Skeletal muscle satellite cell (primary cell): ENCODE measurements around the gene GJD4. TPM values are rescaled to one million over a fixed set of nuclear protein-coding genes. Genes with fewer than 3 reads are reported as not detected.

ENCODE experiments used
- H3K27me3 ChIP-seq: 2 replicates; pipeline ENCODE4 v1.7.0; 2013; ENCODE audit warnings: low read length; ENCODE audit not compliant: control insufficient read depth, insufficient read depth
- H3K36me3 ChIP-seq: 2 replicates; pipeline ENCODE4 v1.7.0; 2013; ENCODE audit warnings: mild to moderate bottlenecking, control low read depth, low read length; ENCODE audit not compliant: insufficient read depth
- H3K4me1 ChIP-seq: 2 replicates; pipeline ENCODE4 v1.7.0; 2013; ENCODE audit warnings: low read length; ENCODE audit not compliant: control insufficient read depth, insufficient read depth
- H3K4me2 ChIP-seq: 2 replicates; pipeline ENCODE4 v1.7.0; 2013; ENCODE audit warnings: mild to moderate bottlenecking, low read length
- H3K4me3 ChIP-seq: 2 replicates; pipeline ENCODE4 v1.7.0; 2013; ENCODE audit warnings: low read length
- H3K9ac ChIP-seq: 2 replicates; pipeline ENCODE4 v1.7.0; 2013; ENCODE audit warnings: mild to moderate bottlenecking, low read depth, low read length, moderate library complexity
- H3K9me3 ChIP-seq: replicated peaks from 2 replicates; pipeline ENCODE4 v1.7.0; 2013; ENCODE audit warnings: mild to moderate bottlenecking, control low read depth, low read length
- total RNA-seq: library from RNA; depleted of rRNA; stranded (reverse); fragments of >200 nt; gene quantifications from 2 replicates; pipeline ENCODE4 v1.2.3, GENCODE V29; 2012; rRNA removed

The GJD4 gene
- 0.22 TPM in 1 of 2 replicates, not detected in the other for total RNA-seq

GRCh38 chr10:35605191-35605590 is at the start of gene GJD4:
Gene GJD4 (plus strand): TSS chr10:35605341. CDS start chr10:35605568, 227 bp downstream.
- Histone ChIP-seq H3K9me3 (no peaks in the 10 kb centered on the region), H3K4me2 (no peak within 1 kb of the TSS), H3K4me1 (peaks cover 15% of the 10 kb centered on the region), H3K9ac (no peak within 1 kb of the TSS), H3K4me3 (no peak within 1 kb of the TSS), H3K27me3 (peaks cover 61% of the 10 kb centered on the region), H3K36me3 (no peaks in the 10 kb centered on the region)

- no peak overlapping the region for H3K4me2 ChIP-seq
- H3K36me3 ChIP-seq: peaks cover 26% of the 10 kb centered on the region
- H3K4me3 ChIP-seq: no peak overlapping the region
- H3K27me3 ChIP-seq: no peaks in the 10 kb centered on the region
- no peaks in the 10 kb centered on the region for H3K9me3 ChIP-seq
- H3K9ac ChIP-seq: no peak overlapping the region
- peaks cover 15% of the 10 kb centered on the region for H3K4me1 ChIP-seq
These were observed 48.9 kb upstream of the GJD4 start for GRCh38 chr10:35555962-35556930.

- peaks cover 26% of the 10 kb centered on the region for H3K36me3 ChIP-seq
- peaks cover 6% of the 10 kb centered on the region for H3K4me1 ChIP-seq
- no peak overlapping the region for H3K4me2 ChIP-seq
- no peaks in the 10 kb centered on the region for H3K27me3 ChIP-seq
- no peaks in the 10 kb centered on the region for H3K9me3 ChIP-seq
- H3K9ac ChIP-seq: no peak overlapping the region
- no peak overlapping the region for H3K4me3 ChIP-seq
These were observed 46.9 kb upstream of the GJD4 start for GRCh38 chr10:35558276-35558675.

GRCh38 chr10:35559416-35559815 is 45.7 kb upstream of the GJD4 start:
- Histone ChIP-seq H3K27me3 (no peaks in the 10 kb centered on the region), H3K4me3 (no peak overlapping the region), H3K9me3 (no peaks in the 10 kb centered on the region), H3K4me1 (peaks cover 9% of the 10 kb centered on the region), H3K36me3 (peaks cover 20% of the 10 kb centered on the region), H3K4me2 (no peak overlapping the region), H3K9ac (no peak overlapping the region)

- Histone ChIP-seq H3K9ac (no peak overlapping the region), H3K4me1 (peaks cover 13% of the 10 kb centered on the region), H3K27me3 (no peaks in the 10 kb centered on the region), H3K36me3 (peaks cover 23% of the 10 kb centered on the region), H3K4me2 (no peak overlapping the region), H3K4me3 (no peak overlapping the region), H3K9me3 (no peaks in the 10 kb centered on the region)
These were observed 43.4 kb upstream of the GJD4 start for GRCh38 chr10:35561715-35562114.

GRCh38 chr10:35562427-35562826 is 42.7 kb upstream of the GJD4 start:
- Histone ChIP-seq H3K4me2 (no peak overlapping the region), H3K9ac (no peak overlapping the region), H3K36me3 (peaks cover 23% of the 10 kb centered on the region), H3K4me3 (no peak overlapping the region), H3K27me3 (no peaks in the 10 kb centered on the region), H3K4me1 (peaks cover 13% of the 10 kb centered on the region), H3K9me3 (no peaks in the 10 kb centered on the region)

GRCh38 chr10:35563261-35563891 is 41.8 kb upstream of the GJD4 start:
- H3K27me3 ChIP-seq: no peaks in the 10 kb centered on the region
- no peak overlapping the region for H3K9ac ChIP-seq
- peaks cover 23% of the 10 kb centered on the region for H3K36me3 ChIP-seq
- no peaks in the 10 kb centered on the region for H3K9me3 ChIP-seq
- no peak overlapping the region for H3K4me3 ChIP-seq
- peaks cover 13% of the 10 kb centered on the region for H3K4me1 ChIP-seq
- no peak overlapping the region for H3K4me2 ChIP-seq

- Histone ChIP-seq H3K4me1 (peaks cover 13% of the 10 kb centered on the region), H3K4me2 (no peak overlapping the region), H3K9ac (no peak overlapping the region), H3K27me3 (no peaks in the 10 kb centered on the region), H3K9me3 (no peaks in the 10 kb centered on the region), H3K4me3 (no peak overlapping the region), H3K36me3 (peaks cover 23% of the 10 kb centered on the region)
These were observed 40.7 kb upstream of the GJD4 start for GRCh38 chr10:35564341-35564968.

GRCh38 chr10:35565602-35566081 is 39.5 kb upstream of the GJD4 start:
- Histone ChIP-seq H3K9ac (no peak overlapping the region), H3K27me3 (no peaks in the 10 kb centered on the region), H3K36me3 (peaks cover 21% of the 10 kb centered on the region), H3K4me2 (no peak overlapping the region), H3K9me3 (no peaks in the 10 kb centered on the region), H3K4me1 (peaks cover 13% of the 10 kb centered on the region), H3K4me3 (no peak overlapping the region)

GRCh38 chr10:35567951-35568350 is 37.2 kb upstream of the GJD4 start:
- Histone ChIP-seq H3K4me3 (no peak overlapping the region), H3K27me3 (no peaks in the 10 kb centered on the region), H3K4me2 (no peak overlapping the region), H3K9me3 (no peaks in the 10 kb centered on the region), H3K4me1 (peaks cover 13% of the 10 kb centered on the region), H3K36me3 (peaks cover 20% of the 10 kb centered on the region), H3K9ac (no peak overlapping the region)

- H3K4me3 ChIP-seq: no peak overlapping the region
- no peaks in the 10 kb centered on the region for H3K27me3 ChIP-seq
- H3K4me2 ChIP-seq: no peak overlapping the region
- no peak overlapping the region for H3K9ac ChIP-seq
- peaks cover 20% of the 10 kb centered on the region for H3K36me3 ChIP-seq
- no peaks in the 10 kb centered on the region for H3K9me3 ChIP-seq
- peaks cover 13% of the 10 kb centered on the region for H3K4me1 ChIP-seq
These were observed 36.6 kb upstream of the GJD4 start for GRCh38 chr10:35568483-35569015.
